Stomach (tissue), 9 donors: ENCODE data around the gene MALT1. TPM values are rescaled to one million over a fixed set of nuclear protein-coding genes. Genes with fewer than 3 reads are reported as not detected.

ENCODE experiments used
- DNase-seq, 2 donors: peaks; one replicate each; pipeline versions ENCODE4 v3.0.0 to v3.0.0-alpha.2; 2013 to 2019
- H3K27ac ChIP-seq, 5 donors: fragments of 200-600 bp in 4 of 5; sonication (generic) in 4 of 5; one replicate each; pipeline ENCODE4 v1.5.1; 2013 to 2019; ENCODE audit warnings: mild to moderate bottlenecking in 1 of 5, moderate library complexity in 1 of 5
- H3K27me3 ChIP-seq, 3 donors: fragments of 200-600 bp; sonication (generic); one replicate each; pipeline ENCODE4 v1.5.1; 2017 to 2019; ENCODE audit warnings: mixed run types in 1 of 3
- H3K36me3 ChIP-seq, 4 donors: fragments of 200-600 bp; sonication (generic); 1 replicate in 3 of 4; 2 replicates in 1 of 4; pipeline ENCODE4 v1.5.1; 2016 to 2019
- H3K4me1 ChIP-seq, 4 donors: fragments of 200-600 bp; sonication (generic); one replicate each; pipeline ENCODE4 v1.5.1; 2016 to 2019
- H3K4me3 ChIP-seq, 4 donors: fragments of 200-600 bp; sonication (generic) in 3 of 4; one replicate each; pipeline ENCODE4 v1.5.1; 2016 to 2019; ENCODE audit warnings: mild to moderate bottlenecking in 1 of 4
- H3K9me3 ChIP-seq, 4 donors: fragments of 200-600 bp; sonication (generic); one replicate each; pipeline ENCODE4 v1.5.1; 2016 to 2019
- EP300 ChIP-seq: sonication (generic); formaldehyde crosslinking; IDR thresholded peaks from one replicate; pipeline ENCODE4 v1.6.1; 2017; ENCODE audit warnings: antibody characterized with exemption
- POLR2A ChIP-seq, 4 donors: fragments of 450-650 bp; IDR thresholded peaks; one replicate each; pipeline ENCODE4 v1.6.1; 2016; ENCODE audit warnings: antibody characterized with exemption in 4 of 4, control low read depth in 2 of 4, mild to moderate bottlenecking in 1 of 4, moderate library complexity in 1 of 4
- POLR2AphosphoS5 ChIP-seq, 3 donors: sonication (generic); formaldehyde crosslinking; IDR thresholded peaks; one replicate each; pipeline ENCODE4 v1.6.1; 2016; ENCODE audit warnings: antibody characterized with exemption in 3 of 3
- WGBS, 5 donors: extraction: QIAGEN DNeasy Blood & Tissue Kit in 3 of 5; methylation state at CpG; one replicate each; pipeline versions ENCODE4 v1.1.5 to v1.1.7; 2013 to 2018; 5-methylcytosine and 5-hydroxymethylcytosine counted together
- intact Hi-C: fragments of 100-400 bp; cut with DNase I; formaldehyde crosslinking; loops from one replicate; pipeline ENCODE4 v1.15.1; 2023; ENCODE audit warnings: low total_unique reads
- polyA plus RNA-seq, 3 donors: library from polyadenylated mRNA; stranded (reverse); fragments of 200-250 nt; gene quantifications; one replicate each; pipeline ENCODE4 v1.2.3, GENCODE V29; 2013
- total RNA-seq, 5 donors: library from RNA; depleted of rRNA; stranded (reverse); fragments of >200 nt; gene quantifications; one replicate each; pipeline versions ENCODE4 v1.1.0 to v1.2.3, GENCODE V29; 2014 to 2016
- TF ChIP-seq, protein P1 (sequence below), 7 experiments: fragments of 450-650 bp in 4 of 7; fragments of 200-600 bp in 3 of 7; sonication (generic) in 3 of 7; IDR thresholded peaks; one replicate each; pipeline ENCODE4 v1.5.1; 2016 to 2019; ENCODE audit warnings: antibody characterized with exemption in 7 of 7, control low read depth in 2 of 7, mild to moderate bottlenecking in 1 of 7
- donor health status: healthy with polysubstance abuse.
- donor health status: Bipolar disorder and iron deficiency.
- donor health status: healthy.

The MALT1 gene
- total and polyA plus RNA-seq, 8 donors, result 4.9 to 85.7 (median 13.8) TPM

DNA sequence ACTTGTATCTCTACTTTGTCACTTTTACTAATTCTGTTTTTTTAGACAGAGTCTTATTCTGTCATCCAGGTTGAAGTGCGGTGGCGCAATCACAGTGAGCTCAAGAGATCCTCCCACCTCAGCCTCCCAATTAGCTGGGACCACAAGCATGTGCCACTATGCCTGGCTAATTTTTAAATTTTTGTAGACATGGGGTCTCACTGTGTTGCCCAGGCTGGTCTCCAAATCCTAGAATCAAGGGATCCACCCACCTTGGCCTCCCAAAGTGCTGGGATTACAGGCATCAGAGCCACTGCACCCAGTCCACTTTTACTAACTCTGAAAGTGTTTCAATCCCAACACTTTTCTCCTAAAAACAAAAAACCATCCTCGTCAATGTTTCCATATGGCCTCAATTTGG is 94.9 kb downstream of the MALT1 start:
- 58 to 76% (median 71%) methylated on average over 3 of the region's 3 CpGs for WGBS, 5 donors

DNA sequence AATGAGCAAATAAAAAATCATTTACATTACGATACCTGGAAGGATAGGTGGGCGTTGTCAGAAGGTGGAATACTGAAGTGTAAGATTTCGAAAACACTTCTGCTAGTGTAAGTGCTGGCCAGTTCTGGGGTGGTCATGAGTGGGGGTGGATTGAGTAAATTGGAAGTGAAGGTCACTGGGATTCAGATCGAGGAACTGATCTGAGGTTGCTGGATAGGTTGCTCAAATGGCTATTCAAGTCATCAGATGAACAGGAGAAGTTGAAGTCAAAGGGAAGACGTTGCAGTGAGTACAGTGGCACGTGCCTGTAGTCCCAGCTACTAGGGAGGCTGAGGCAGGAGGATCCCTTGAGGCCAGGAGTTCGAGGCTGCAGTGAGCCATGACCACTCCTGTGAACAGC is 95.7 kb downstream of the MALT1 start:
- no peak overlapping the region for H3K4me3 ChIP-seq
- no peak overlapping the region for H3K27ac ChIP-seq
- DNase-seq, result no peak
- peaks cover 0 to 25% (median 0%) of the 10 kb centered on the region in 3 donors for H3K27me3 ChIP-seq
- 48 to 68% (median 58%) methylated on average over 7 of the region's 7 CpGs for WGBS, 5 donors
- intact Hi-C loops, result loop anchor here (10.0 kb wide), 1 partner anchor 102 kb away; no protein-coding TSS in a partner anchor
- TF ChIP-seq POLR2AphosphoS5 (IDR thresholded peaks at IDR 0.05), result no peak
- no peak for TF ChIP-seq EP300
- TF ChIP-seq POLR2A (IDR thresholded peaks at IDR 0.05), result no peak
- TF ChIP-seq, protein P1, sequence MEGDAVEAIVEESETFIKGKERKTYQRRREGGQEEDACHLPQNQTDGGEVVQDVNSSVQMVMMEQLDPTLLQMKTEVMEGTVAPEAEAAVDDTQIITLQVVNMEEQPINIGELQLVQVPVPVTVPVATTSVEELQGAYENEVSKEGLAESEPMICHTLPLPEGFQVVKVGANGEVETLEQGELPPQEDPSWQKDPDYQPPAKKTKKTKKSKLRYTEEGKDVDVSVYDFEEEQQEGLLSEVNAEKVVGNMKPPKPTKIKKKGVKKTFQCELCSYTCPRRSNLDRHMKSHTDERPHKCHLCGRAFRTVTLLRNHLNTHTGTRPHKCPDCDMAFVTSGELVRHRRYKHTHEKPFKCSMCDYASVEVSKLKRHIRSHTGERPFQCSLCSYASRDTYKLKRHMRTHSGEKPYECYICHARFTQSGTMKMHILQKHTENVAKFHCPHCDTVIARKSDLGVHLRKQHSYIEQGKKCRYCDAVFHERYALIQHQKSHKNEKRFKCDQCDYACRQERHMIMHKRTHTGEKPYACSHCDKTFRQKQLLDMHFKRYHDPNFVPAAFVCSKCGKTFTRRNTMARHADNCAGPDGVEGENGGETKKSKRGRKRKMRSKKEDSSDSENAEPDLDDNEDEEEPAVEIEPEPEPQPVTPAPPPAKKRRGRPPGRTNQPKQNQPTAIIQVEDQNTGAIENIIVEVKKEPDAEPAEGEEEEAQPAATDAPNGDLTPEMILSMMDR (IDR thresholded peaks at IDR 0.05), result no peak
- H3K4me1 ChIP-seq, result peaks cover 0 to 21% (median 12%) of the 10 kb centered on the region in 4 donors
- H3K9me3 ChIP-seq, result no peaks in the 10 kb centered on the region
- H3K36me3 ChIP-seq, result no peaks in the 10 kb centered on the region

More for the DNA sequence above, 94.9 kb downstream of the MALT1 start:
- Histone ChIP-seq H3K27ac (no peak overlapping the region), H3K9me3 (no peaks in the 10 kb centered on the region), H3K4me3 (no peak overlapping the region), H3K36me3 (no peaks in the 10 kb centered on the region), H3K27me3 (peaks cover 0 to 25% (median 0%) of the 10 kb centered on the region in 3 donors), H3K4me1 (peaks cover 4 to 29% (median 16%) of the 10 kb centered on the region in 4 donors)
- no peak for DNase-seq
- intact Hi-C loops, result loop anchor here (10.0 kb wide), 1 partner anchor 101 kb away; no protein-coding TSS in a partner anchor
- TF ChIP-seq POLR2AphosphoS5 (IDR thresholded peaks at IDR 0.05), result no peak
- TF ChIP-seq, protein P1 (IDR thresholded peaks at IDR 0.05), result no peak
- no peak for TF ChIP-seq POLR2A (IDR thresholded peaks at IDR 0.05)
- no peak for TF ChIP-seq EP300

- Histone ChIP-seq H3K36me3 (no peaks in the 10 kb centered on the region), H3K4me1 (peaks cover 0 to 19% (median 11%) of the 10 kb centered on the region in 4 donors), H3K27ac (no peak overlapping the region), H3K9me3 (no peaks in the 10 kb centered on the region), H3K27me3 (peaks cover 0 to 25% (median 0%) of the 10 kb centered on the region in 3 donors), H3K4me3 (peak overlapping the region; percentile 22 to 35 (median 29))
- peak; percentile 84 to 92 for DNase-seq
- TF ChIP-seq POLR2A (IDR thresholded peaks at IDR 0.05), result no peak
- TF ChIP-seq POLR2AphosphoS5 (IDR thresholded peaks at IDR 0.05), result no peak
- TF ChIP-seq, protein P1 (IDR thresholded peaks at IDR 0.05), result peak in 5 of 7 experiments; percentile 60 to 85 (median 63)
- TF ChIP-seq EP300, result no peak
- intact Hi-C loops, result loop anchor here (10.0 kb wide), 1 partner anchor 104 kb away; no protein-coding TSS in a partner anchor
- WGBS, 5 donors, result 10 to 15% (median 12%) methylated on average over 21 to 40 of the region's 40 CpGs
Observed at GRCh38 chr18:58768293-58768974, 97.2 kb downstream of the MALT1 start.

DNA sequence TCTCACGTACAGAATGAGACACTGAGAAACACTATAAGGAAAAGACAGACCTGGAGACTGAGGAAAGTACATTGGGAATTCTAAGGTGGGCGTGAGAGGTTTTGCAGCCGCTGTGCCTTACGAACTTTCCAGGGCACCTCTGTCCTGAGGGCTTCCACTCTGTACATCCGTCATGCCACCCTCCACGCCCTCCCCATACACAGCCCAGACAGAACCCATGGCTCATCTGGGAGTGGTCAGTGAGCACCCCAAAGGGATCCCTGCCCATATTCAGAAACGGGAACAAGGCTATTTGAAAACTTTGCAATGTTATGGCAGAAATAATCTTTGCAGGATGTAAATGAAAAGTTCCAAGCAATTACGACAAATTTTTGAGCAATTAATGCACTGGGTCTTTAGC is 98.1 kb downstream of the MALT1 start:
- H3K4me1 ChIP-seq, result peaks cover 0 to 15% (median 11%) of the 10 kb centered on the region in 4 donors
- intact Hi-C loops, result loop anchor here (10.0 kb wide), 1 partner anchor 105 kb away; no protein-coding TSS in a partner anchor
- DNase-seq, result no peak
- H3K9me3 ChIP-seq, result no peaks in the 10 kb centered on the region
- TF ChIP-seq POLR2A (IDR thresholded peaks at IDR 0.05) (no peak), EP300 (no peak), POLR2AphosphoS5 (IDR thresholded peaks at IDR 0.05) (no peak)
- TF ChIP-seq, protein P1 (IDR thresholded peaks at IDR 0.05), result no peak
- no peak overlapping the region for H3K27ac ChIP-seq
- no peaks in the 10 kb centered on the region for H3K36me3 ChIP-seq
- WGBS, 5 donors, result 81 to 93% (median 88%) methylated on average over 8 of the region's 8 CpGs
- peaks cover 0 to 25% (median 0%) of the 10 kb centered on the region in 3 donors for H3K27me3 ChIP-seq
- no peak overlapping the region for H3K4me3 ChIP-seq
